K562 (cell line): Measurements from ENCODE around the gene TK1. TPM values are rescaled to one million over a fixed set of nuclear protein-coding genes. Genes with fewer than 3 reads are reported as not detected.

ENCODE experiments used
- CTBP1 ChIP-seq: fragments of 450-650 bp; IDR thresholded peaks from 2 replicates; pipeline ENCODE4 v1.6.1; 2016; ENCODE audit warnings: borderline replicate concordance
- DNMT1 ChIP-seq: fragments of 450-650 bp; IDR thresholded peaks from 2 replicates; pipeline ENCODE4 v1.6.1; 2016; ENCODE audit warnings: antibody characterized with exemption, mild to moderate bottlenecking
- ETV5 ChIP-seq: sonication (generic); formaldehyde crosslinking; IDR thresholded peaks from 2 replicates; pipeline ENCODE4 v1.4.0; 2020; ENCODE audit warnings: low read depth, mild to moderate bottlenecking, missing genetic modification reagents
- FUS ChIP-seq: fragments of 200-400 bp; formaldehyde crosslinking; optimal IDR thresholded peaks from 2 replicates; pipeline ENCODE3; 2017; ENCODE audit warnings: low read depth, low read length
- GTF2A2 ChIP-seq: IDR thresholded peaks from 2 replicates; pipeline ENCODE4 v1.6.1; 2016; ENCODE audit warnings: mild to moderate bottlenecking, missing genetic modification characterization, missing compliant biosample characterization
- HIVEP1 ChIP-seq: fragments of 250-450 bp; sonication (Bioruptor Pico); IDR thresholded peaks from 2 replicates; pipeline ENCODE4 v1.4.0; 2020; ENCODE audit warnings: mild to moderate bottlenecking
- HMGN3 ChIP-seq: IDR thresholded peaks from 2 replicates; pipeline ENCODE4 v1.6.1; 2011; ENCODE audit warnings: borderline replicate concordance, low read depth, mild to moderate bottlenecking, mixed read lengths, low read length; ENCODE audit not compliant: insufficient read length; ENCODE audit errors: extremely low read depth
- HNRNPL ChIP-seq: fragments of 200-400 bp; formaldehyde crosslinking; IDR thresholded peaks from 2 replicates; pipeline ENCODE4 v1.6.1; 2017; ENCODE audit warnings: low read depth, mild to moderate bottlenecking, low read length
- JUN ChIP-seq, 2 experiments: sonication (generic) in 1 of 2; formaldehyde crosslinking in 1 of 2; IDR thresholded peaks; 2 replicates each; pipeline versions ENCODE4 v1.6.1 to v1.8.0; 2012 to 2022; ENCODE audit warnings: borderline replicate concordance in 2 of 2, mild to moderate bottlenecking in 2 of 2, improper control_type of control experiment in 1 of 2, low read depth in 1 of 2, low read length in 1 of 2, missing genetic modification reagents in 1 of 2
- KLF1 ChIP-seq: fragments of 450-650 bp; IDR thresholded peaks from 2 replicates; pipeline ENCODE4 v1.6.1; 2016; ENCODE audit warnings: missing genetic modification characterization, missing compliant biosample characterization
- NFIX ChIP-seq: fragments of 250-450 bp; sonication (Bioruptor Pico); IDR thresholded peaks from 2 replicates; pipeline ENCODE4 v1.4.0; 2020; ENCODE audit warnings: low read depth, mild to moderate bottlenecking, moderate library complexity
- NONO ChIP-seq, 2 experiments: fragments of 200-400 bp in 1 of 2; fragments of 450-650 bp in 1 of 2; formaldehyde crosslinking in 1 of 2; IDR thresholded peaks; 2 replicates each; pipeline ENCODE4 v1.6.1; 2017; ENCODE audit warnings: low read depth in 2 of 2, mild to moderate bottlenecking in 2 of 2, moderate library complexity in 2 of 2, low read length in 1 of 2
- NR1H2 ChIP-seq: sonication (generic); formaldehyde crosslinking; IDR thresholded peaks from 2 replicates; pipeline ENCODE4 v1.4.0; 2020; ENCODE audit warnings: mild to moderate bottlenecking, missing genetic modification reagents
- PHF8 ChIP-seq: fragments of 200-600 bp; sonication (generic); IDR thresholded peaks from 2 replicates; pipeline ENCODE4 v1.6.1; 2012; ENCODE audit warnings: mixed run types, mild to moderate bottlenecking, inconsistent platforms, low read length, moderate library complexity, borderline replicate concordance
- POLR2H ChIP-seq: IDR thresholded peaks from 2 replicates; pipeline ENCODE4 v1.6.1; 2016; ENCODE audit warnings: missing genetic modification characterization, low read depth, mild to moderate bottlenecking, control low read depth, missing compliant biosample characterization, moderate library complexity
- RBM25 ChIP-seq: fragments of 200-400 bp; formaldehyde crosslinking; IDR thresholded peaks from 2 replicates; pipeline ENCODE4 v1.6.1; 2018; ENCODE audit warnings: low read length, low read depth, moderate library complexity; ENCODE audit not compliant: severe bottlenecking
- RCOR1 ChIP-seq, 2 experiments: IDR thresholded peaks; 2 replicates each; pipeline ENCODE4 v1.6.1; 2012; ENCODE audit warnings: low read depth in 2 of 2, low read length in 2 of 2, borderline replicate concordance in 1 of 2, improper control_type of control experiment in 1 of 2
- SIN3B ChIP-seq: fragments of 450-650 bp; IDR thresholded peaks from 2 replicates; pipeline ENCODE4 v1.6.1; 2017; ENCODE audit warnings: low read depth, mild to moderate bottlenecking, moderate library complexity
- SOX6 ChIP-seq: fragments of 450-650 bp; IDR thresholded peaks from 2 replicates; pipeline ENCODE4 v1.6.1; 2014; ENCODE audit warnings: mild to moderate bottlenecking
- WHSC1 ChIP-seq: IDR thresholded peaks from one replicate; pipeline ENCODE4 v1.6.1; 2012; ENCODE audit warnings: low read length, control low read depth, inconsistent platforms
- YY1 ChIP-seq, 3 experiments: IDR thresholded peaks; 2 replicates each; pipeline ENCODE4 v1.6.1; 2011; ENCODE audit warnings: low read length in 2 of 3, mild to moderate bottlenecking in 2 of 3, moderate library complexity in 2 of 3, borderline replicate concordance in 1 of 3, control low read depth in 1 of 3, low read depth in 1 of 3; ENCODE audit not compliant: insufficient read depth in 3 of 3, insufficient replicate concordance in 2 of 3, control insufficient read depth in 1 of 3, insufficient read length in 1 of 3; ENCODE audit errors: extremely low read depth in 1 of 3
- ZBTB17 ChIP-seq: fragments of 450-650 bp; formaldehyde crosslinking; IDR thresholded peaks from 2 replicates; pipeline ENCODE4 v1.4.0; 2020; ENCODE audit warnings: mild to moderate bottlenecking
- ZKSCAN1 ChIP-seq: fragments of 150-350 bp; IDR thresholded peaks from 2 replicates; pipeline ENCODE4 v1.6.1; 2016; ENCODE audit warnings: low read depth, low read length
- ZNF134 ChIP-seq: fragments of 250-450 bp; sonication (Bioruptor Pico); conservative IDR thresholded peaks from 2 replicates; pipeline ENCODE4 v1.4.0; 2020
- polyA plus RNA-seq, 8 experiments: library from polyadenylated mRNA; depleted of rRNA in 4 of 8; stranded (reverse) in 5 of 8; unstranded in 3 of 8; fragments of >200 nt; fragmentation: Nextera tagmentation in 2 of 8; fragmentation: Illumina TruSeq in 1 of 8; extraction: Ambion mirVana in 2 of 8; extraction: Trizol in 1 of 8; gene quantifications; 2 replicates each; pipeline versions ENCODE4 v1.2.1 to v1.2.3, GENCODE V29; 2011 to 2014; ENCODE audit warnings: inconsistent platforms in 1 of 8, missing spikeins in 1 of 8
- total RNA-seq, 7 experiments: library from RNA; depleted of rRNA in 6 of 7; stranded (reverse); fragments of >200 nt in 6 of 7; fragmentation: Illumina TruSeq in 2 of 7; extraction: Trizol in 2 of 7; gene quantifications; 2 replicates each; pipeline versions ENCODE4 v1.2.1 to v1.2.3, GENCODE V29; 2011 to 2021; ENCODE audit warnings: low replicate concordance in 1 of 7
- TF ChIP-seq, protein P1 (sequence below): fragments of 200-800 bp; sonication (Bioruptor generic); IDR thresholded peaks from 2 replicates; pipeline ENCODE4 v1.6.1; 2017; ENCODE audit warnings: missing genetic modification characterization, missing compliant biosample characterization

The TK1 gene
- total and polyA plus RNA-seq, 9 of the 15 experiments (the other 6 are each of a cell fraction or from before 2014, with no cell fraction given) = 8.4 to 280 (median 103) TPM

DNA sequence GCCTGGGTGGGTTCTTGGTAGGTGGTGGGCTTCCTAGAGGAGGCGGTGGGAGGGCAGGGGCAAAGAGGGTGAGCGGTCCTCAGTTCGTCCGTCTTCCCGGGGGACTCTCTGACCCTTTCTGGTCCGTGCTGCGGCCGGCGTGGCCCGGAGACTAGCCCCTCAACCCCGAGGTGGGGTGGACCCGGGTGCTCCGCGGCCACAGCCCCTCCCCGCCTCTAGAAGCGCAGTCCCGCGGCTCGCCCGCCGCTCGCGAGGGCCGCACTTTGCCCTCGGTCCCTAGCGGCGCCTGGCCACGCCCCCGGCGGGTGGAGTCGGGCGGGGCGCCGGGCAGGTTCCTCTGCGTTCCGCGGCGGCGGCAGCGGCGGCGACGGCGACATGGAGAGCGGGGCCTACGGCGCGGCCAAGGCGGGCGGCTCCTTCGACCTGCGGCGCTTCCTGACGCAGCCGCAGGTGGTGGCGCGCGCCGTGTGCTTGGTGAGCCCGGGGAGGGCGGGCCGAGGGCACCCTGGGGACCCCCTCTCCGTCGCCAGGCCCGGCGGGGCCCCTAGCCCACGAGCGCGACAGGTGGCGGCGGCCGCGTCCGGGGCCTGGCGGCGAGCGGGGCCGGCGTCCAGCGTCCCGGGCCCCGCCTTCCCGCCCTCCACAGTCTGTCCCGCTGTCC lies 18.5 kb downstream of the TK1 start, which contains the start of gene SYNGR2 (continued):
- peak in 1 of 2 experiments; percentile 20; a peak in 1 of 4 replicates for TF ChIP-seq RCOR1 (IDR thresholded peaks at IDR 0.05; ENCODE audit: borderline replicate concordance in 1 of 2, low read depth in 2 of 2, low read length in 2 of 2)
- peak; percentile 87 for TF ChIP-seq CTBP1
- TF ChIP-seq RBM25 = peak; percentile 86
- no peak for TF ChIP-seq HIVEP1 (CRISPR knock-in tag)
- TF ChIP-seq ETV5 (CRISPR knock-in tag) = 0 out of 2 replicates have a peak, but pooled peaks have one; percentile 25
- 0 out of 2 replicates have a peak, but pooled peaks have one; percentile 65 for TF ChIP-seq ZBTB17 (CRISPR knock-in tag)
- peak; percentile 39; the same call in 1 of the 2 replicates for TF ChIP-seq JUN (IDR thresholded peaks at IDR 0.05; ENCODE audit: borderline replicate concordance, low read depth, low read length)
- no peak for TF ChIP-seq JUN (CRISPR knock-in tag; IDR thresholded peaks at IDR 0.05; ENCODE audit: borderline replicate concordance)
- peak; percentile 69; the same call in 1 of the 2 replicates for TF ChIP-seq SIN3B
- peak; percentile 53; the same call in 1 of the 2 replicates for TF ChIP-seq ZKSCAN1
- TF ChIP-seq GTF2A2 (tag) = no peak
- TF ChIP-seq KLF1 (tag) = 0 out of 2 replicates have a peak, but pooled peaks have one; percentile 21
- TF ChIP-seq HNRNPL = peak; percentile 64; the same call in 1 of the 2 replicates
- TF ChIP-seq POLR2H (tag) = no peak
- TF ChIP-seq HMGN3 = peak; percentile 57
- TF ChIP-seq NR1H2 (CRISPR knock-in tag) = peak; percentile 56; the same call in 1 of the 2 replicates
- no peak for TF ChIP-seq NFIX (CRISPR knock-in tag)
- no peak for TF ChIP-seq ZNF134 (CRISPR knock-in tag)
- no peak for TF ChIP-seq DNMT1
- peak; percentile 46 for TF ChIP-seq FUS
- TF ChIP-seq, protein P1, sequence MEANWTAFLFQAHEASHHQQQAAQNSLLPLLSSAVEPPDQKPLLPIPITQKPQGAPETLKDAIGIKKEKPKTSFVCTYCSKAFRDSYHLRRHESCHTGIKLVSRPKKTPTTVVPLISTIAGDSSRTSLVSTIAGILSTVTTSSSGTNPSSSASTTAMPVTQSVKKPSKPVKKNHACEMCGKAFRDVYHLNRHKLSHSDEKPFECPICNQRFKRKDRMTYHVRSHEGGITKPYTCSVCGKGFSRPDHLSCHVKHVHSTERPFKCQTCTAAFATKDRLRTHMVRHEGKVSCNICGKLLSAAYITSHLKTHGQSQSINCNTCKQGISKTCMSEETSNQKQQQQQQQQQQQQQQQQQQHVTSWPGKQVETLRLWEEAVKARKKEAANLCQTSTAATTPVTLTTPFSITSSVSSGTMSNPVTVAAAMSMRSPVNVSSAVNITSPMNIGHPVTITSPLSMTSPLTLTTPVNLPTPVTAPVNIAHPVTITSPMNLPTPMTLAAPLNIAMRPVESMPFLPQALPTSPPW (CRISPR knock-in tag) = peak; percentile 94
- TF ChIP-seq YY1 (IDR thresholded peaks at IDR 0.05; ENCODE audit: borderline replicate concordance in 1 of 3, control insufficient read depth in 1 of 3, extremely low read depth in 1 of 3, insufficient read depth in 3 of 3, insufficient read length in 1 of 3, insufficient replicate concordance in 2 of 3, low read depth in 1 of 3, low read length in 2 of 3) = peak in 2 of 3 experiments; percentile 51 to 80
- no peak for TF ChIP-seq WHSC1
- peak in 1 of 2 experiments; percentile 91; a peak in 3 of 4 replicates for TF ChIP-seq NONO (IDR thresholded peaks at IDR 0.05; ENCODE audit: low read depth in 2 of 2, low read length in 1 of 2)
- TF ChIP-seq SOX6 = peak; percentile 50
- peak; percentile 66; the same call in 1 of the 2 replicates for TF ChIP-seq PHF8
- TF ChIP-seq, all 486 proteins: peak for 84
